ENCODE measurements around the gene LTO1. TPM values are rescaled to one million over a fixed set of nuclear protein-coding genes. Genes with fewer than 3 reads are reported as not detected.

Gene LTO1, protein sequence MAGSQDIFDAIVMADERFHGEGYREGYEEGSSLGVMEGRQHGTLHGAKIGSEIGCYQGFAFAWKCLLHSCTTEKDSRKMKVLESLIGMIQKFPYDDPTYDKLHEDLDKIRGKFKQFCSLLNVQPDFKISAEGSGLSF
- total RNA-seq: 10 to 100 TPM; 23.2 to 32.2 TPM
- polyA plus RNA-seq (2013, experiment 1 of 2): 20.9 TPM
- polyA plus RNA-seq (2013, experiment 2 of 2): 17.8 TPM
- long read RNA-seq, experiment 1, partial matches to known transcripts: 0 of 5 reads
- long read RNA-seq, experiment 1, other reads (novel, unspliced or antisense): 3 of 5 reads
- long read RNA-seq, experiment 2, partial matches to known transcripts: 0 of 13 reads
- long read RNA-seq, experiment 2, other reads (novel, unspliced or antisense): 8 of 13 reads
- long read RNA-seq, experiment 3, transcript LTO1-201 (5 exons, 2,478 nt): major isoform, 24 of 85 reads
- long read RNA-seq, experiment 3, partial matches to known transcripts: 1 of 85 reads
- long read RNA-seq, experiment 3, other reads (novel, unspliced or antisense): 57 of 85 reads
- long read RNA-seq, experiment 4, partial matches to known transcripts: 1 of 10 reads
- long read RNA-seq, experiment 4, other reads (novel, unspliced or antisense): 5 of 10 reads

GRCh38 chr11:69674886-69675714, at the start of gene LTO1:
LTO1 (minus strand) TSS chr11:69675353; CDS start chr11:69675239, 114 bp downstream.
- no peaks in the 10 kb centered on the region for H3K9me3 ChIP-seq (ENCODE audit: control insufficient read depth, low read length)
- peaks cover 24% of the 10 kb centered on the region for H3K36me3 Mint-ChIP-seq (ENCODE audit: low read depth)
- peak within 1 kb of the TSS; percentile 47 for H3K27ac ChIP-seq (ENCODE audit: low read depth, low read length)
- 9 to 25% methylated on average over 26 to 72 of the region's 72 CpGs for WGBS, 2 experiments (ENCODE audit: insufficient coverage in 1 of 2, insufficient read length in 1 of 2)
- TF ChIP-seq, protein P1, sequence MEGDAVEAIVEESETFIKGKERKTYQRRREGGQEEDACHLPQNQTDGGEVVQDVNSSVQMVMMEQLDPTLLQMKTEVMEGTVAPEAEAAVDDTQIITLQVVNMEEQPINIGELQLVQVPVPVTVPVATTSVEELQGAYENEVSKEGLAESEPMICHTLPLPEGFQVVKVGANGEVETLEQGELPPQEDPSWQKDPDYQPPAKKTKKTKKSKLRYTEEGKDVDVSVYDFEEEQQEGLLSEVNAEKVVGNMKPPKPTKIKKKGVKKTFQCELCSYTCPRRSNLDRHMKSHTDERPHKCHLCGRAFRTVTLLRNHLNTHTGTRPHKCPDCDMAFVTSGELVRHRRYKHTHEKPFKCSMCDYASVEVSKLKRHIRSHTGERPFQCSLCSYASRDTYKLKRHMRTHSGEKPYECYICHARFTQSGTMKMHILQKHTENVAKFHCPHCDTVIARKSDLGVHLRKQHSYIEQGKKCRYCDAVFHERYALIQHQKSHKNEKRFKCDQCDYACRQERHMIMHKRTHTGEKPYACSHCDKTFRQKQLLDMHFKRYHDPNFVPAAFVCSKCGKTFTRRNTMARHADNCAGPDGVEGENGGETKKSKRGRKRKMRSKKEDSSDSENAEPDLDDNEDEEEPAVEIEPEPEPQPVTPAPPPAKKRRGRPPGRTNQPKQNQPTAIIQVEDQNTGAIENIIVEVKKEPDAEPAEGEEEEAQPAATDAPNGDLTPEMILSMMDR (conservative IDR thresholded peaks at IDR 0.05): peak; percentile 26
- H3K27ac Mint-ChIP-seq: peak within 1 kb of the TSS; percentile 86
- H3K9me3 Mint-ChIP-seq: no peaks in the 10 kb centered on the region
- H3K36me3 ChIP-seq (ENCODE audit: control insufficient read depth, insufficient read depth, low read length): peaks cover 24% of the 10 kb centered on the region
- H3K4me1 Mint-ChIP-seq: peaks cover 9% of the 10 kb centered on the region
- DNase-seq: peak; percentile 98
- H3K9ac ChIP-seq (ENCODE audit: extremely low read depth, low read length, poor library complexity, severe bottlenecking): peak within 1 kb of the TSS; percentile 83
- peaks cover 4% of the 10 kb centered on the region for H3K4me1 ChIP-seq (ENCODE audit: control insufficient read depth, insufficient read depth, low read length)
- H3K27me3 ChIP-seq (ENCODE audit: control insufficient read depth, insufficient read depth, low read length, poor library complexity, severe bottlenecking): no peaks in the 10 kb centered on the region
- H3K4me3 Mint-ChIP-seq: peak within 1 kb of the TSS; percentile 84
- no peaks in the 10 kb centered on the region for H3K27me3 Mint-ChIP-seq (ENCODE audit: insufficient read depth)
- peak within 1 kb of the TSS; percentile 97 for H3K4me3 ChIP-seq (ENCODE audit: low read length)

GRCh38 chr11:69721745-69722144, 46.6 kb upstream of the LTO1 start:
- 77 to 80% methylated on average over 3 to 9 of the region's 9 CpGs for WGBS, 2 experiments (ENCODE audit: insufficient coverage in 1 of 2, insufficient read length in 1 of 2)
- Histone ChIP-seq H3K9me3 (ENCODE audit: control insufficient read depth, low read length) (no peaks in the 10 kb centered on the region), H3K9ac (ENCODE audit: extremely low read depth, low read length, poor library complexity, severe bottlenecking) (no peak overlapping the region), H3K4me3 (ENCODE audit: low read length) (no peak overlapping the region), H3K27ac (ENCODE audit: low read depth, low read length) (no peak overlapping the region), H3K27me3 (ENCODE audit: control insufficient read depth, insufficient read depth, low read length, poor library complexity, severe bottlenecking) (peaks cover 15% of the 10 kb centered on the region), H3K4me1 (ENCODE audit: control insufficient read depth, insufficient read depth, low read length) (no peaks in the 10 kb centered on the region), H3K36me3 (ENCODE audit: control insufficient read depth, insufficient read depth, low read length) (no peaks in the 10 kb centered on the region)
- TF ChIP-seq, protein P1 (conservative IDR thresholded peaks at IDR 0.05): peak; percentile 70
- no peaks in the 10 kb centered on the region for H3K4me1 Mint-ChIP-seq
- H3K27me3 Mint-ChIP-seq (ENCODE audit: insufficient read depth): peaks cover 14% of the 10 kb centered on the region
- H3K9me3 Mint-ChIP-seq: no peaks in the 10 kb centered on the region
- peak; percentile 75 for DNase-seq
- H3K27ac Mint-ChIP-seq: no peak overlapping the region
- H3K36me3 Mint-ChIP-seq (ENCODE audit: low read depth): no peaks in the 10 kb centered on the region
- no peak overlapping the region for H3K4me3 Mint-ChIP-seq

DNA sequence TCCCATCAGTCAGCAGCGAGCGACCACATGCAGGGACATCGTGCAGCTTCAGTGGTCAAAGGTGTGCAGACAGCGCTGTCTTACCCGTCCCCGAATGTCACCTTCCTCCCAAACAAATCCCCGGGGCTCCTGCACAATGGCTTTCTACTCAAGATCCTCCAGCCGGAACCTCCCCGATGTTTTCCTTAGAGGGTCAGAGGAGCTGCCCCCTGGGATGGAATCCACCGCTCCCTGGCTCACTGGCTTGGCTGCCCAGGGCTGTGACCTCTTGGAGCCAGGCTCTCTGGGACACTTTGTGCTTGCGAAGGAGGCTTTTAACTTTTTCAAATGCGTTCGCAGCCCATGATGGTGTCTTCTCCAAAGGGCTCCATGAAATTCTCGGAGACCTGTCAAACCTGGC, 46.0 kb upstream of the LTO1 start:
- H3K4me3 ChIP-seq (ENCODE audit: low read length): no peak overlapping the region
- 81 to 85% methylated on average over 14 of the region's 14 CpGs for WGBS, 2 experiments (ENCODE audit: insufficient coverage in 1 of 2, insufficient read length in 1 of 2)
- no peaks in the 10 kb centered on the region for H3K9me3 Mint-ChIP-seq

More for the DNA sequence above, 46.0 kb upstream of the LTO1 start:
- peak; percentile 48 for DNase-seq
- peaks cover 14% of the 10 kb centered on the region for H3K27me3 Mint-ChIP-seq (ENCODE audit: insufficient read depth)
- Histone ChIP-seq H3K27ac (ENCODE audit: low read depth, low read length) (no peak overlapping the region), H3K9me3 (ENCODE audit: control insufficient read depth, low read length) (no peaks in the 10 kb centered on the region), H3K4me1 (ENCODE audit: control insufficient read depth, insufficient read depth, low read length) (no peaks in the 10 kb centered on the region), H3K9ac (ENCODE audit: extremely low read depth, low read length, poor library complexity, severe bottlenecking) (no peak overlapping the region), H3K36me3 (ENCODE audit: control insufficient read depth, insufficient read depth, low read length) (no peaks in the 10 kb centered on the region), H3K27me3 (ENCODE audit: control insufficient read depth, insufficient read depth, low read length, poor library complexity, severe bottlenecking) (peaks cover 15% of the 10 kb centered on the region)
- no peak overlapping the region for H3K27ac Mint-ChIP-seq
- H3K36me3 Mint-ChIP-seq (ENCODE audit: low read depth): no peaks in the 10 kb centered on the region
- no peak overlapping the region for H3K4me3 Mint-ChIP-seq
- TF ChIP-seq, protein P1 (conservative IDR thresholded peaks at IDR 0.05): no peak
- H3K4me1 Mint-ChIP-seq: no peaks in the 10 kb centered on the region
